ENCODE measurements around the gene RAB37.

- TF ChIP-seq CTCF (conservative IDR thresholded peaks at IDR 0.05; ENCODE audit: low read length): no peak
- TF ChIP-seq EZH2phosphoT487 (IDR thresholded peaks at IDR 0.05; ENCODE audit: borderline replicate concordance): no peak
These were observed 1.3 kb downstream of the RAB37 start for GRCh38 chr17:74738051-74738996.

All from Loucy (cell line).